ENCODE results near the gene SERP2.

SERP2 gene

GRCh38 chr13:44413095-44413494, 39.5 kb downstream of the SERP2 start:
- ChIA-PET CTCF (no interaction called here), POLR2A (no interaction called here)

GRCh38 chr13:44414716-44415115, 41.1 kb downstream of the SERP2 start:
- TF ChIP-seq ZNF384 (IDR thresholded peaks at IDR 0.05) (no peak), ARNT (IDR thresholded peaks at IDR 0.05) (no peak), CTBP1 (IDR thresholded peaks at IDR 0.05; ENCODE audit: borderline replicate concordance) (no peak), PKNOX1 (IDR thresholded peaks at IDR 0.05) (no peak), BHLHE40 (IDR thresholded peaks at IDR 0.05; ENCODE audit: borderline replicate concordance) (no peak), NFRKB (IDR thresholded peaks at IDR 0.05) (no peak), TARDBP (IDR thresholded peaks at IDR 0.05) (no peak), FOXK2 (IDR thresholded peaks at IDR 0.05) (no peak), FOXA1 (IDR thresholded peaks at IDR 0.05) (no peak), ELF4 (IDR thresholded peaks at IDR 0.05) (no peak), LEF1 (IDR thresholded peaks at IDR 0.05; ENCODE audit: borderline replicate concordance) (no peak), SUZ12 (IDR thresholded peaks at IDR 0.05) (no peak), FOXM1 (IDR thresholded peaks at IDR 0.05; ENCODE audit: borderline replicate concordance) (no peak), HDGF (IDR thresholded peaks at IDR 0.05; ENCODE audit: borderline replicate concordance) (no peak), L3MBTL2 (conservative IDR thresholded peaks at IDR 0.05) (no peak), SP1 (IDR thresholded peaks at IDR 0.05) (no peak)
- POLR2A ChIA-PET: interaction anchor here (0.6 kb wide), 1 partner anchor 224 kb away, joined by 3 read pairs; no protein-coding TSS in a partner anchor
- CTCF ChIA-PET: no interaction called here
- DNase-seq (ENCODE audit: extremely low spot score): no peak

More at GRCh38 chr13:44413095-44413494, 39.5 kb downstream of the SERP2 start:
- no peak for TF ChIP-seq FOXM1 (IDR thresholded peaks at IDR 0.05; ENCODE audit: borderline replicate concordance)
- TF ChIP-seq FOXK2 (IDR thresholded peaks at IDR 0.05): no peak
- no peak for TF ChIP-seq PKNOX1 (IDR thresholded peaks at IDR 0.05)
- no peak for TF ChIP-seq ELF4 (IDR thresholded peaks at IDR 0.05)
- no peak for TF ChIP-seq SP1 (IDR thresholded peaks at IDR 0.05)
- DNase-seq (ENCODE audit: extremely low spot score): no peak

- CTCF ChIA-PET: no interaction called here
- POLR2A ChIA-PET: interaction anchor here (1.0 kb wide), 1 partner anchor 21 kb away, joined by 3 read pairs; no protein-coding TSS in a partner anchor
- DNase-seq (ENCODE audit: extremely low spot score): no peak
- TF ChIP-seq ELF4 (IDR thresholded peaks at IDR 0.05): no peak
- no peak for TF ChIP-seq ARNT (IDR thresholded peaks at IDR 0.05)
- TF ChIP-seq ZNF384 (IDR thresholded peaks at IDR 0.05): no peak
- TF ChIP-seq SUZ12 (IDR thresholded peaks at IDR 0.05): no peak
Observed at GRCh38 chr13:44415815-44416214, 42.2 kb downstream of the SERP2 start.

- DNase-seq (ENCODE audit: extremely low spot score): no peak
- POLR2A ChIA-PET: interaction anchor here (1.0 kb wide), 1 partner anchor 20 kb away, joined by 3 read pairs; no protein-coding TSS in a partner anchor
- TF ChIP-seq SUZ12 (IDR thresholded peaks at IDR 0.05): no peak
- no peak for TF ChIP-seq CTBP1 (IDR thresholded peaks at IDR 0.05; ENCODE audit: borderline replicate concordance)
- no peak for TF ChIP-seq SP1 (IDR thresholded peaks at IDR 0.05)
- TF ChIP-seq L3MBTL2 (conservative IDR thresholded peaks at IDR 0.05): no peak
- TF ChIP-seq TARDBP (IDR thresholded peaks at IDR 0.05): no peak
- TF ChIP-seq HDGF (IDR thresholded peaks at IDR 0.05; ENCODE audit: borderline replicate concordance): no peak
- TF ChIP-seq ARNT (IDR thresholded peaks at IDR 0.05): no peak
- no peak for TF ChIP-seq NFRKB (IDR thresholded peaks at IDR 0.05)
- no peak for TF ChIP-seq FOXK2 (IDR thresholded peaks at IDR 0.05)
- no peak for TF ChIP-seq FOXM1 (IDR thresholded peaks at IDR 0.05; ENCODE audit: borderline replicate concordance)
- no peak for TF ChIP-seq FOXA1 (IDR thresholded peaks at IDR 0.05)
- CTCF ChIA-PET: no interaction called here
Observed at GRCh38 chr13:44416301-44416700, 42.7 kb downstream of the SERP2 start.

GRCh38 chr13:44416744-44417143, 43.1 kb downstream of the SERP2 start:
- DNase-seq (ENCODE audit: extremely low spot score): no peak
- POLR2A ChIA-PET: no interaction called here
- CTCF ChIA-PET: no interaction called here
- TF ChIP-seq NFRKB (IDR thresholded peaks at IDR 0.05): no peak
- TF ChIP-seq BHLHE40 (IDR thresholded peaks at IDR 0.05; ENCODE audit: borderline replicate concordance): no peak
- TF ChIP-seq ARNT (IDR thresholded peaks at IDR 0.05): no peak
- no peak for TF ChIP-seq SUZ12 (IDR thresholded peaks at IDR 0.05)
- TF ChIP-seq ELF4 (IDR thresholded peaks at IDR 0.05): no peak
- TF ChIP-seq SP1 (IDR thresholded peaks at IDR 0.05): no peak
- TF ChIP-seq CTBP1 (IDR thresholded peaks at IDR 0.05; ENCODE audit: borderline replicate concordance): no peak
- TF ChIP-seq FOXM1 (IDR thresholded peaks at IDR 0.05; ENCODE audit: borderline replicate concordance): no peak

- ChIA-PET CTCF (no interaction called here), POLR2A (interaction anchor here (1.4 kb wide), 1 partner anchor 18 kb away, joined by 5 read pairs; no protein-coding TSS in a partner anchor)
- DNase-seq (ENCODE audit: extremely low spot score): no peak
- TF ChIP-seq BHLHE40 (IDR thresholded peaks at IDR 0.05; ENCODE audit: borderline replicate concordance) (no peak), FOXK2 (IDR thresholded peaks at IDR 0.05) (no peak), SUZ12 (IDR thresholded peaks at IDR 0.05) (no peak), L3MBTL2 (conservative IDR thresholded peaks at IDR 0.05) (no peak), FOXA1 (IDR thresholded peaks at IDR 0.05) (no peak), HDGF (IDR thresholded peaks at IDR 0.05; ENCODE audit: borderline replicate concordance) (no peak), TARDBP (IDR thresholded peaks at IDR 0.05) (no peak), PKNOX1 (IDR thresholded peaks at IDR 0.05) (no peak), ZNF384 (IDR thresholded peaks at IDR 0.05) (no peak), NFRKB (IDR thresholded peaks at IDR 0.05) (no peak), LEF1 (IDR thresholded peaks at IDR 0.05; ENCODE audit: borderline replicate concordance) (no peak), CTBP1 (IDR thresholded peaks at IDR 0.05; ENCODE audit: borderline replicate concordance) (no peak), SP1 (IDR thresholded peaks at IDR 0.05) (no peak), FOXM1 (IDR thresholded peaks at IDR 0.05; ENCODE audit: borderline replicate concordance) (no peak), ELF4 (IDR thresholded peaks at IDR 0.05) (no peak)
Observed at GRCh38 chr13:44417446-44417845, 43.8 kb downstream of the SERP2 start.

Measured in HEK293T (cell line).